G401 (cell line): ENCODE results near the gene SAMD1. TPM values are rescaled to one million over a fixed set of nuclear protein-coding genes. Genes with fewer than 3 reads are reported as not detected.
A peak's percentile ranks its signal among the peaks of the same experiment; 100 is the strongest.

Source experiments
- DNase-seq: peaks from one replicate; pipeline ENCODE4 v3.0.0-alpha.2; 2015; ENCODE audit warnings: low spot score
- in situ Hi-C: cut with HindIII; loops from 2 replicates; pipeline ENCODE4 v1.10.0; 2016; ENCODE audit warnings: low sequenced_read_pairs, mixed read lengths
- total RNA-seq: library from RNA; depleted of rRNA; stranded (reverse); fragments of >200 nt; shearing (Covaris generic); gene quantifications from 2 replicates; pipeline ENCODE4 v1.2.3, GENCODE V29; 2014; rRNA removed

The SAMD1 gene
- 162 and 188 TPM in 2 replicates for total RNA-seq

GRCh38 chr19:14090509-14091080 is at the start of gene SAMD1:
TSS of gene SAMD1 (minus strand) at chr19:14090751.
- peak; percentile 65 for DNase-seq
- in situ Hi-C loops: loop anchor here (25.0 kb wide), 2 partner anchors 178 to 728 kb away; partner anchors contain the start of genes BRME1 and CC2D1A

- in situ Hi-C loops: no loop called here
Observed at GRCh38 chr19:14139944-14140343, 49.4 kb upstream of the SAMD1 start.

GRCh38 chr19:14138576-14139265 is 48.2 kb upstream of the SAMD1 start:
- DNase-seq: no peak
- in situ Hi-C loops: no loop called here

More at GRCh38 chr19:14139944-14140343, 49.4 kb upstream of the SAMD1 start:
- DNase-seq: no peak

GRCh38 chr19:14136509-14137281 is 46.1 kb upstream of the SAMD1 start, which contains the start of gene ASF1B:
TSS of gene ASF1B (minus strand) at chr19:14136589. CDS start at chr19:14136456, 133 bp downstream.
- in situ Hi-C loops: no loop called here
- peak; percentile 100 for DNase-seq

GRCh38 chr19:14135985-14136508 is 45.5 kb upstream of the SAMD1 start:
- in situ Hi-C loops: no loop called here

GRCh38 chr19:14135355-14135754 is 44.8 kb upstream of the SAMD1 start:
- no peak for DNase-seq
- in situ Hi-C loops: no loop called here

More at GRCh38 chr19:14135985-14136508, 45.5 kb upstream of the SAMD1 start:
- DNase-seq: no peak

GRCh38 chr19:14127929-14128509 is 37.5 kb upstream of the SAMD1 start:
- no peak for DNase-seq
- in situ Hi-C loops: no loop called here

GRCh38 chr19:14127176-14127575 is 36.6 kb upstream of the SAMD1 start:
- in situ Hi-C loops: no loop called here
- no peak for DNase-seq

GRCh38 chr19:14122924-14123323 is 32.4 kb upstream of the SAMD1 start:
- no peak for DNase-seq
- in situ Hi-C loops: no loop called here

GRCh38 chr19:14120497-14120780 is 29.9 kb upstream of the SAMD1 start:
- no peak for DNase-seq
- in situ Hi-C loops: no loop called here

GRCh38 chr19:14119644-14120496 is 29.3 kb upstream of the SAMD1 start:
- DNase-seq: no peak
- in situ Hi-C loops: no loop called here

- DNase-seq: no peak
- in situ Hi-C loops: no loop called here
Observed at GRCh38 chr19:14119146-14119545, 28.6 kb upstream of the SAMD1 start.

GRCh38 chr19:14118165-14119051 is 27.9 kb upstream of the SAMD1 start:
- DNase-seq: peak; percentile 70

GRCh38 chr19:14117668-14118164 is 27.2 kb upstream of the SAMD1 start, which contains the start of gene PRKACA:
TSS of gene PRKACA (minus strand) at chr19:14117762. CDS start at chr19:14117547, 215 bp downstream.
- in situ Hi-C loops: no loop called here
- peak; percentile 98 for DNase-seq

More at GRCh38 chr19:14118165-14119051, 27.9 kb upstream of the SAMD1 start:
- in situ Hi-C loops: no loop called here

- in situ Hi-C loops: no loop called here
- no peak for DNase-seq
Observed at GRCh38 chr19:14116918-14117578, 26.5 kb upstream of the SAMD1 start.

- in situ Hi-C loops: no loop called here
Observed at GRCh38 chr19:14116525-14116917, 26.0 kb upstream of the SAMD1 start.

GRCh38 chr19:14115756-14116155 is 25.2 kb upstream of the SAMD1 start:
- in situ Hi-C loops: no loop called here
- DNase-seq: no peak

More at GRCh38 chr19:14116525-14116917, 26.0 kb upstream of the SAMD1 start:
- no peak for DNase-seq
